SK-N-MC (cell line): Measurements from ENCODE around the gene NLGN1.
A peak's percentile ranks its signal among the peaks of the same experiment; 100 is the strongest.

Source experiments
- DNase-seq: peaks from one replicate; pipeline ENCODE4 v3.0.0-alpha.2; 2011; ENCODE audit warnings: low read depth, low spot score
- H3K27ac ChIP-seq: fragments of 200-600 bp; sonication (generic); 2 replicates; pipeline ENCODE4 v1.5.1; 2016; ENCODE audit warnings: mixed run types
- H3K36me3 ChIP-seq: fragments of 200-600 bp; sonication (generic); 2 replicates; pipeline ENCODE4 v1.6.1; 2017; ENCODE audit warnings: antibody characterized with exemption, low read length, mixed read lengths; ENCODE audit not compliant: insufficient read depth
- H3K4me3 ChIP-seq: fragments of 200-600 bp; sonication (generic); 2 replicates; pipeline ENCODE4 v1.5.1; 2016
- H3K9ac ChIP-seq: fragments of 200-600 bp; sonication (generic); 2 replicates; pipeline ENCODE4 v1.8.0; 2017; ENCODE audit warnings: mixed run types, mixed read lengths; ENCODE audit not compliant: insufficient read length
- H3K9me3 ChIP-seq: fragments of 200-600 bp; sonication (generic); 2 replicates; pipeline ENCODE4 v1.6.1; 2017; ENCODE audit warnings: low read depth, mild to moderate bottlenecking, antibody characterized with exemption, low read length, moderate library complexity, mixed read lengths
- EZH2 ChIP-seq: fragments of 200-600 bp; sonication (generic); IDR thresholded peaks from one replicate; pipeline ENCODE4 v1.6.1; 2017; ENCODE audit warnings: antibody characterized with exemption
- FOXP2 ChIP-seq: optimal IDR thresholded peaks from 2 replicates; pipeline ENCODE3; 2011; ENCODE audit warnings: mild to moderate bottlenecking, moderate library complexity; ENCODE audit not compliant: insufficient read depth; ENCODE audit errors: extremely low read length, control extremely low read depth
- POLR2AphosphoS5 ChIP-seq: IDR thresholded peaks from 2 replicates; pipeline ENCODE4 v1.6.1; 2012; ENCODE audit warnings: mild to moderate bottlenecking, low read depth, low read length, borderline replicate concordance

The NLGN1 gene

DNA sequence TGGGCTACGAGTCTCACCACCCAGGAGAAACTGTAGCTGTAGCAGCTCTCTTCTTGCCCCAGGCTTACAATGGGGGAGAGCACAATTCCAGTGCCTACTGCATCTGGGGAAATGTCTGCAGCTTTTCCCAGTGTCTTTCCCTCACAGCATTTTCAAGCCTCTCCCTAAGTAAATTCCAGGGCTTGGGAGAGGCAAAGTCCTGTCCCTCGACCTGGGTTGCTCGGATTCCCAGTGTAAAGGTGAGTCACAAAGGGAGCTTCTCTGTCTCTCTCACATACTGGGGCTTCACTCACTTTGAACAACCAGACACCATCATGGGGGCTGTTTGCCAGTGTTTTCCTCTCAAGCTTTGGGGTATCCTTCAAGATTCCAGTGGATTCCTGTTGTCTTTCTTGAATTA lies 772.2 kb downstream of the NLGN1 start:
- H3K9ac ChIP-seq: no peak overlapping the region
- no peak for DNase-seq
- H3K27ac ChIP-seq: no peak overlapping the region
- H3K9me3 ChIP-seq: peaks cover 4% of the 10 kb centered on the region; the same call in 1 of the 2 replicates
- TF ChIP-seq POLR2AphosphoS5 (no peak), FOXP2 (no peak), EZH2 (no peak)
- H3K36me3 ChIP-seq: no peaks in the 10 kb centered on the region
- no peak overlapping the region; the same call in 1 of the 2 replicates for H3K4me3 ChIP-seq

DNA sequence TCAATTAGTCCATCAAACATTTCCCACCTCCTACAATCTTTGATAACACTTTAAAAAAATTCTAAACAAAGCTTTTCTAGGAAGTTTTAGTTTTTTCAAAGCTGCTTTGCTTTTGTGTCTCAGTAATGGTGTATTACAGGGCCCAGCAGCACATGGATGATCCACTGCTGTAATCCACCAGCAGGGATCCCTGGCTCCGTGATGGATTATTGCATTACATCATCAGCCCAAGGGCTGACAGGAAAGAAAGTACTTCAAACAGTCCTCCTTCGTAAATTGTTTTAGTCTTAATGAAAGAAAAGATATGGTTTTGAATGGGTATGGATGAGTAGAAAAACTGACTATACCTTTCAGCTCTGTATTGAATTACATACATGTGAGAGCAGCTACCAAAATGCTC lies 772.7 kb downstream of the NLGN1 start:
- no peaks in the 10 kb centered on the region for H3K36me3 ChIP-seq
- peak overlapping the region; percentile 19 for H3K4me3 ChIP-seq
- peaks cover 4% of the 10 kb centered on the region; the same call in 1 of the 2 replicates for H3K9me3 ChIP-seq
- H3K27ac ChIP-seq: peak overlapping the region; percentile 13
- no peak for DNase-seq
- TF ChIP-seq FOXP2 (no peak), POLR2AphosphoS5 (no peak), EZH2 (no peak)
- no peak overlapping the region for H3K9ac ChIP-seq

GRCh38 chr3:174186377-174186989 lies 788.9 kb downstream of the NLGN1 start:
- H3K27ac ChIP-seq: no peak overlapping the region
- TF ChIP-seq POLR2AphosphoS5 (no peak), FOXP2 (no peak), EZH2 (no peak)
- H3K9ac ChIP-seq: no peak overlapping the region
- H3K36me3 ChIP-seq: no peaks in the 10 kb centered on the region
- no peak for DNase-seq
- no peaks in the 10 kb centered on the region for H3K9me3 ChIP-seq
- H3K4me3 ChIP-seq: no peak overlapping the region

DNA sequence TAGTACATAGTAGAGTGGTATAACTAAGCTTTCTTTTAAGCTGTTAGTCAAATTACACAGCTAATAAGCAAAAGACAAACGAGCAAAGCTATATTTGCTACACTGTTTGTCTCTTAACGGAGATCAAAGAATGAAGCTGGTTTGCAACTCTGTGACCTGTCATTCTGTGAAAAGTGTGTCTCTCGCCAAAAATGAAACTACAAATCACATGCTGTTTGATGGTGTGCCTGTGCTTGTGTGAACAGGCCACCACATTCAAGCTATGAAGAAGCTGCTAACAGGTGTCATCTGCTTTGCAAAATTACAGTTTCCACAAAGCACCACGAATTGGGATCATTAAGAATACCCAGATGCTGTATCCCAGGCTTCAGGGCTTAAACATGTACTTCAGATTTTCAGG lies 793.8 kb downstream of the NLGN1 start:
- no peak for DNase-seq
- Histone ChIP-seq H3K9me3 (no peaks in the 10 kb centered on the region), H3K27ac (peak overlapping the region; percentile 29; the same call in 1 of the 2 replicates), H3K9ac (peak overlapping the region; percentile 9), H3K36me3 (no peaks in the 10 kb centered on the region), H3K4me3 (peak overlapping the region; percentile 29)
- no peak for TF ChIP-seq POLR2AphosphoS5
- no peak for TF ChIP-seq EZH2
- TF ChIP-seq FOXP2: no peak

DNA sequence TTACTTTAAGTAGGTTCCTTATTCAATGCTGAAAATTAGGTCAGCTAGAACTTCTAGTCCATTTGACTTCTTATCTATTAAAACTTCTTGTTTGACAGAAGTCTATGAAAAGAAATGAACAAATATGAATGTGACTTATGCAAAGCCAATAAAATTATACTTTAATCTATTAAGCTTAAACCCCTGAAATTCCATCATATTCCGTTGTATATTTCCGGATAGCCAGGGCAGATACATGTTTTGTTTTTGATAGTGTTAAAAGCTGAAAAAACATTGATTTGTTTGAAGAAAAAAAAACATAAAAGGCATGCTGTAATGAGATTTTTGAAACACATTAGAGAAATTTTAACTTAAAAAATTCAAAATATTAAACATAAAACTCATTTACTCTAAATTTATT lies 794.4 kb downstream of the NLGN1 start:
- no peak overlapping the region for H3K4me3 ChIP-seq

GRCh38 chr3:174192471-174192870 lies 794.9 kb downstream of the NLGN1 start:
- TF ChIP-seq EZH2 (no peak), POLR2AphosphoS5 (no peak), FOXP2 (no peak)

More for the DNA sequence above, 794.4 kb downstream of the NLGN1 start:
- no peaks in the 10 kb centered on the region for H3K36me3 ChIP-seq
- no peak for TF ChIP-seq EZH2
- no peak for TF ChIP-seq FOXP2
- no peak for TF ChIP-seq POLR2AphosphoS5
- no peaks in the 10 kb centered on the region for H3K9me3 ChIP-seq
- no peak overlapping the region for H3K27ac ChIP-seq
- H3K9ac ChIP-seq: no peak overlapping the region
- no peak for DNase-seq

GRCh38 chr3:174193604-174194003 lies 796.1 kb downstream of the NLGN1 start:
- TF ChIP-seq POLR2AphosphoS5: no peak
- no peak for TF ChIP-seq EZH2
- TF ChIP-seq FOXP2: no peak
- no peak for DNase-seq
- Histone ChIP-seq H3K27ac (no peak overlapping the region), H3K4me3 (no peak overlapping the region), H3K9me3 (no peaks in the 10 kb centered on the region), H3K9ac (no peak overlapping the region), H3K36me3 (no peaks in the 10 kb centered on the region)

More at GRCh38 chr3:174192471-174192870, 794.9 kb downstream of the NLGN1 start:
- Histone ChIP-seq H3K27ac (no peak overlapping the region), H3K9ac (no peak overlapping the region), H3K9me3 (no peaks in the 10 kb centered on the region), H3K4me3 (no peak overlapping the region), H3K36me3 (no peaks in the 10 kb centered on the region)
- no peak for DNase-seq

DNA sequence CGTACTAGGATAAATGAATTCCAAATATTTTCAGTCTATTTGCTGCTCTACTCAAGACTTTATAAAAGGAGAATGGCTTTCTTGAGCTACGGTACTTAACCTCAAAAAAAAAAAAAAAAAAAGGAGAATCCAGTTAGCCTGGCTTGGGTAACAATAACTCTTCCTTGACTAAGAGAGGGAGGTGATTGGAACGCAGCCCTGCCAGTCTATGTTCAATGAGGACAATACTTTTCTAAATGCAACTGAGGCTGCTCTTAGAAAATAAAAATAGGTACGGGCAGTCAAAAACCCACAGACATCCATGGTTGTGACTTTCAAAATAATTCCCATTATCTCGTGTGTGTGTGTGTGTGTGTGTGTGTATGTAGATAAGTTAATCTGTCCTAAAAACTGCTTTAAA lies 799.9 kb downstream of the NLGN1 start:
- Histone ChIP-seq H3K27ac (no peak overlapping the region), H3K4me3 (no peak overlapping the region), H3K9me3 (no peaks in the 10 kb centered on the region), H3K9ac (no peak overlapping the region), H3K36me3 (no peaks in the 10 kb centered on the region)
- TF ChIP-seq POLR2AphosphoS5: no peak
- no peak for TF ChIP-seq FOXP2
- no peak for TF ChIP-seq EZH2
- DNase-seq: no peak

- no peak for DNase-seq
- H3K9ac ChIP-seq: no peak overlapping the region
- TF ChIP-seq EZH2: no peak
- no peak for TF ChIP-seq POLR2AphosphoS5
- no peak for TF ChIP-seq FOXP2
Observed at GRCh38 chr3:174198199-174198598, 800.7 kb downstream of the NLGN1 start.

More at GRCh38 chr3:174198199-174198598, 800.7 kb downstream of the NLGN1 start:
- no peak overlapping the region for H3K4me3 ChIP-seq
- no peaks in the 10 kb centered on the region for H3K9me3 ChIP-seq
- no peak overlapping the region for H3K27ac ChIP-seq
- H3K36me3 ChIP-seq: no peaks in the 10 kb centered on the region
